ENCODE measurements around the gene ROR1.

ROR1 gene

DNA sequence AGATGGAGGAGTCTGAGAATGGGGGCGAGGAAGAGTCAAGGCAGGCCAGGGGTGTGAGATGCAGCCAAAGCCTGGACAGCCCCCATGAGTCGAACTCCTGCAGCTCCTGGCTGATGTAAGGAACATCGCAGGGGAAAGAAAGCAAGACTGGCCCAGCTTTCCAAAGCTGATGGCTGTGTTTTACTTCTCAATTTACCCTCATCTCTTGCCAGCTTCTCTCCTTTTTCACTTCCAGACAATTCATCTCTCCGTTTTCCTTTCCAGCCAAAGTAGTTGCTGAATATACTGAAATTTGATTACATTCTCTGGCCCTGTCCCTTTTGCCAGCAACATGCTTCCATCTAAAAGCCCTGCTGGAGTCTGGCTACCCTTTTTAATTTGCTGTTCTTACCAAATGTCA, 389.6 kb downstream of the ROR1 start:
- no peak for FAIRE-seq

GRCh38 chr1:64163970-64164369, 390.2 kb downstream of the ROR1 start:
- no peak for FAIRE-seq

- FAIRE-seq = no peak
Measured at GRCh38 chr1:64166629-64167028, 392.8 kb downstream of the ROR1 start.

DNA sequence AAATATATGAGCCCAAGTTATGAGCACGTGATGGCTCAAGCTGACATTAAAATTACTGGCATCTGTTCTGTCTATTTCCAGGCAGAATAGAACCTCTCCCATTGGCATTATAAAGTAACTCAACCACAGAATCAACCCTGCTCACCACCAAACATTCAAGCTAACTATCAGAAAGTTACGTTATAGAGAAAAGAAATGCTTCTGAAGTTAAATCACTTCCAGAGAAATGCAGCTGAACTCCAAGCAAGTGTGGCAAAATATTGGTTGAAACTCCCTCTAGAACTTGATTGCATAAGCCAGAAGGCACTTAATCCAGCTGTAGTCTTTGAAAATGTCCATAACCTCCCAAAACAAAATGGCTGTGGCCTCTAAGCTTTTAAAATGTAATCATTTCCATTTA, 393.4 kb downstream of the ROR1 start:
- FAIRE-seq = no peak

GRCh38 chr1:64171246-64171645, 397.4 kb downstream of the ROR1 start:
- FAIRE-seq = no peak

DNA sequence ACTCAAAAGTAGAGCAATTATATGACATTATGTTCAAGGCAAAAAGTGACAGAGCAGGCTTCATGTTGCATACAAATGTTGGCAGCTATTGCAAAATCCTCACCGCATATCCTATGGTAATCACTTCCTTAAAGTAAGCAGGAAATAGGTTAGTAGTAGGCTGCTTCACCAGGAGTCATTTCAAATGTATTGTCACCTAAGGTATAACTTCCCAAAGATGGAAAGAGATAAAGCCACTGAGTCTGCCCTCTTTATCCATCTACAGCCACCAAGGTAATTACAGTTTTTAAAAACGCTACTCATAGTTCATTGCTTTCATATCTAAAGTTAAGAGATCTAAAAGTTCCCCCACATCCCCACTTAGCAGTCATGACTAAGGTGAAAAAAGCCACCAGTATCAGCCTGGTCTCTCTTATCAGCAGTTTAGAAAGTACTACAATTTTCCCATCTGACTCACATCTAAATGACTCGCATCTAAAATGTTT, 398.0 kb downstream of the ROR1 start:
- no peak for FAIRE-seq

DNA sequence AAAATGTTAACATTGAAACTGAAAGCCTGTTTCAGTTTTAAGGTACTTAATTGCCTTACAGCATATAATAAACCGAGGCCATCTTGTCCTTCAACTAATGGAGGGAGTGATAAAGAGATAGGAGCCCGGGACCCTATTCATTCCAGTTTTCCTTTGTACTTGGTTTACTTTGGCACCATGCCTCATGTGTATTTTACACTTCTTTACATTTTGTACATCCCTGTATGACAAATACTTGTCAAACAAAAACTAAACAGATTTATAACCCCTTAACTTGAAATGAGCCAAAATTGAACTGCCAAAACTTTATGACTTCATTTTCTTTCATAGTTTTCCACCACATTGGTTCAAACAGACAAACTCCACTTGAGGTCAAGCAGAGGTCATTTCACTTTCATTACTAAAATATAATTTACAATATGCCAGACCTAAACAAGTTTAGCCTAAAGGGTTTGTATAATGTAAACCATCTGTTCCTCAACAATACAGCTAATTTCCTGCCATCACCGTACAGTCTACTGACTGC, 398.7 kb downstream of the ROR1 start:
- FAIRE-seq = no peak

DNA sequence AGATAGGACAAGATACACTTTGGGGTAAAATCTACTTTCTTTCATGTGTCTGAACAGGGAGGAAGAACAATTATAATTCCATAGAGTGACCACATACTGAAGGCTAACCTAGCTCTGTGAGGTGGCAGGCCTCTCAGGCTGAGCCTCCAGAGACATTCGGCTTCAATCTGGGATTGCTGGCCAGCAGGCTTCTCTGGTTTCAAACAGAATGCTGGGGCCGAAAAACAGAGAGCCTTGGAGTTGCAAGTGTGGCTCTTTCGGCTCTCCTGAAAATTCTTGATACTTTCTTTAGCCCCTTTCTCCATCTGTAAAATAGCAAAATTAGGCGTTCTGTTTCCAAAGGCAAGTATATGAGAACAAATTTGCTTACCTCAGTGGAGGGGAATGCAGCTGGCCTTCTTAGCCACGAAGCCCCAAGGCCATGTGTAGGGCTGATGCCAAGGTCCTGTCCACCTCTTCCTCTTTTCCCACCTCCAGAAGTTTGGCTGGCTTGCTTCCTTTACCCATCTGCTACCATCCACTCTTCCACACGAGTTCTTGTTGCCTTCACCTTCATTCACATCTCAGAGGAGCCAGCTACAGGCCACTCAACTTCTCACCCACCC, 399.6 kb downstream of the ROR1 start:
- FAIRE-seq = no peak

- no peak for FAIRE-seq
Measured at GRCh38 chr1:64175639-64176038, 401.8 kb downstream of the ROR1 start.

DNA sequence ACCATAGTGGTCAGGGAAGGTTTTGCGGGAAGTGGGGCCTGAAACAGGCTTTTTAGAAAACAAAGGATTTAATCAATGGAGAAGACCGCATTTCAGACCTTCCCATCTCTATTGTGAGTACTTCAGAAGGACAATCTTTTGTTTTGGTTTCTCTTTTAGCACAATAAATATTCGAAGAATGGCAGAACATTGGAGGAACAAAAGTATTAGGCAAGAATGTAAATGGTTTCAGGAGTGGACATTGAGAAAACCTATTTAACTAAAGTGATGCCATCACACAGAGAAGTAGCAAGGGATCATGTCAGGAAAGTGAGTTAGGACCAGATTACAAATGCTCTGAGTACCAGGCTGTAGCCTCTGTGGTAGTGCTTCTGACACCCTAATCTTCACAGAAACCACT, 402.8 kb downstream of the ROR1 start:
- no peak for FAIRE-seq

DNA sequence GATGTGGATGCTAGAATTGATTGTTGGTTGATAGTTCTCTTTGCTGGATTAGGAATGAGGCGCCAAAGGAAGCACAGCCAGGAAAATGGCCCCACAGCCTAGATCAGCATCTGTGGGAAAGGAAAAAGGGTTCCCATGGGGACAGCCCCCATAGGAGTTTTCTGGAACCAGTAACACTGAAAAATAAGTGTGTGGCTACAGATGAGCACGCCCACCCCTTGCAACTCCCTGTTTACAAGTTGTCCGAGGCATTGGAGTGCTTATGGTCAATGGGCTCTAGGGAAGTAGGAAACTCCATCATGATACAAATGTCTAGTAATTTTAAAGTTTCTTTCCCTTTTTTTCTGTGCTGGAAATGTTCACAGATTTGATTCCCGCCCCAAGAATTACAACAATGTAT, 405.8 kb downstream of the ROR1 start:
- FAIRE-seq = no peak

DNA sequence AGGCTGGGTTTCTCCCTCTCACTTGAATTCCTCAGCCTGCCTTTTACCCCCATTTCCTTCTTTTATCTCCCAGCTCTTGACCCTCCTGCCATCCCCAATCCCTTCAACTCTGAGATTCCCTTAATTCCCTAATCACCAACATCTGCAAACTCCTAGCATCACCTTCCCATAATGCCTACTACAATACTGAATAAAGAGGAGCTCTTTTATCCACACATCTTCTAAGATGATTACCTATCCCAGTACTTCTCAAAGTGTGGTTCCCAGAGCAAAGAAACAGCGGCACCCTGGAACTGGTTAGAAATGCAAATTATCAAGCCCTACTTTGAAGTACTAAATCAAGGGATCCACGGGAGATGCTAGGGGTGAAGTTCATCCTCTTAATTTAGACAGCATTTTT, 408.4 kb downstream of the ROR1 start:
- FAIRE-seq = no peak

DNA sequence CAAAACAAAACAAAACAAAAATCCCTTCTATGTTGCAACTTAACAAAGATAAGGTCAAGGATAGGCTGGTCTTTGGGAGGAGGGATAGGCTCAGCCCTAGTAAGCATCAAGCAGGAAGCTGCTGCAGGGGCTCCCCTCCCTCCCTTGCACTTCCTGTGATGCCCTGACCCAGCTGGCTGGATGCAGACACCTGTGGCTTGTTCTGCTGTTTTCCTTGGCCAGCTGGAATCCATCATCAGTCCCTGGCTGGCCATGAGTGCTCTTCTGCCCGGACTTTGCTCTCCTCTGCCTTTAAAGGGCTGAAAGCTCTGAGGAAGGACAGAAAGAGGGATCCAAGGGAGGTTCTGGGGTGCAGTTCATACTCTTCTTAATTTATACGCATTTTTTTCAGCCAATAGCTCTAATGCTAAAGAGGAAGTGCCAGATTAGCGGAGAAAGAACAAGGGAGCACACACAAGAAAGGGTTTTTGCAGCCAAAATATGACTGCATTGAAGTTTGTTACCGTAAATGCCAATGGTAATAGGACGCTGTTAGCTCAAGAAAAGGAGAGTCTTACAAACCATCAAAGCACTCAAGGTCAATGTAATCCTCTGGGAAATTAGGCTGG, 409.7 kb downstream of the ROR1 start:
- no peak for FAIRE-seq

- no peak for FAIRE-seq
Measured at GRCh38 chr1:64184003-64184440, 410.2 kb downstream of the ROR1 start.

DNA sequence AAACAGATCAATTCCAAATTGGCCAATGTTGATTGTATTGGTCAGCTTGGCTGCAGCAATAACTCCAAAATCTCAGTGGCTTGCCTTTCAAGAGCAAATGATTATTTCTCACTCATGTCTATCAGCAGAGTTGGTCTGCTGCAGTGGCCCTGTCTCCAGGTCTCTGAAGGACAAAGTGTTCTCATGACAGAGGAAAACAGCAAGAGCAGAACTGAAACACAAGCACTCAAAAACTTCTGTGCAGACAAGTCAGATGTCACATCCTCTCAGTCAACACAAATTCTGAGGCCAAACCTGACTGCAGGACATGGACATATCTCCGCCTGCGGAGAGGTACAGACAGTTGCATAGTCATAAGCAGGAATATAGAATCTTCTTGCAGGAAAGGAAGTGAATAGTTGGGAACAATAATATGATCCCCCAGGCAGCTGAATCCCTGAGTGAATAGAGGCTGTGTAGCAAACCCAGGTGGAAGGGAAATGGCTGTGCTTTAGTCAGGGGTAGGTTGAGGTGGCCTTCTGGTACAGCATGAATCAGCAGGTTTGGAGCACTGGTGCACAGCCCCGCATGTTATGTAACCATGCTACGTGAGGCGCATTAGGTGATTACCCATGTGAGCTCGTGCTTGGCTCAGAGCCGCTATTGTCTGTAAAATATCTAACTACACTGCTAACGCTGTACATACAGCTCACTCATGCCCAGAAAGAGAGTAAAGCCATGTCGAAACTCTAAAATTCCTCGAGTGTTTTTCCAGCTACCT, 412.5 kb downstream of the ROR1 start:
- FAIRE-seq = no peak

DNA sequence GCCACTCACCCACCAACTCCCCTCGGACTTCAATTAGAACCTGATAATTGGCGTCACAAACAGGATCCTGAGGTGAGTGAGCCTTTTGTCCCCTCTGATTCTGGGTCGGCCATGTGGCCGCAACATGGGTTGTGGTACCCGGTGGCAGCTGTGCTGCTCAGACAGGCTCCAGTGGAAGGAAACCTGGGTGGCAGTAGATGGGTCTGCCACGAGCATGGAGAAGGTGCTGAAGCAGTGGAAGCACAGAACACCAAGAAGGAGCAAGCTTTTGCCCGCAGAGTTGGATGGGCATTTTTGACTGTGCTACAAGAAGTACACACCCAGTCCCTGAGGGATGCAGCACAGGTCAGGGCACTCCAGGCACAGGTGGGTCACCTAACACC, 413.1 kb downstream of the ROR1 start:
- FAIRE-seq = no peak

DNA sequence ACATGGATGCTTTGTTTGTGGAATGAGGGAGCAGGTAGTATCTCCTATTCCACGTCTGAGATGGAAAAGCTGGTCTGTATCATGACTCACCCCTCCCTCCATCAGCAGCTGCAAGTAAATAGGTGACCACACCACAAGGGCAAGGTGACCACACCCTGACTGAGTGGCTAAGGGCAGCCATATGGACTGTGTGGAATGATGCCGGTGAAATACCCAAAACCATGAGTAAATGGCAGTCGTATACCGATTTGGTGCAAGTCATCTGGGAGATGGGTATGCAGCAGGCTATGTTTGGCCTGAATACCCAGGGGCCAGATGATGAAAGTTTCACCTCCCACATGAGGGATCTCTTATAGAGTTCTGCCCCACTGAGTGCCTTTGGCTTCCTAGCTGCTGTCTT, 413.8 kb downstream of the ROR1 start:
- no peak for FAIRE-seq

DNA sequence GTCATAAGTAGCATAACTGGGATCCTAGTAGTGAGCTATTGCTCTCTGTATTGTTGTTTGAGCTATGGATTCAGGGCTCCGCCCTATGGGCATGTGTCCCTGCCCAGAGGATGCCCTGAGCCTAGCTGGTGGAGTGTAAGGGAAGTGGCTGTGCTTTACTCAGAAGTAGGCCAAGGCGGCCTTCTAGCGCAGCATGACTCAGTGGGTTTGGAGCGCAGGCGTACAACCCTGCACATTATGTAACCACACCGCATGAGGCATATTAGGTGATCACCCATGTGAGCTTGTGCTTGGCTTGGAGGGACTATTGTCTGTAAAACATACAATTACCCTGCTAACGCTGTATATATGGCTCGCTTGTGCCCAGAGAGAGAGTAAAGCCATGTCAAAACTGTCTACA, 418.5 kb downstream of the ROR1 start:
- no peak for FAIRE-seq

- no peak for FAIRE-seq
Measured at GRCh38 chr1:64194168-64195080, 420.6 kb downstream of the ROR1 start.

DNA sequence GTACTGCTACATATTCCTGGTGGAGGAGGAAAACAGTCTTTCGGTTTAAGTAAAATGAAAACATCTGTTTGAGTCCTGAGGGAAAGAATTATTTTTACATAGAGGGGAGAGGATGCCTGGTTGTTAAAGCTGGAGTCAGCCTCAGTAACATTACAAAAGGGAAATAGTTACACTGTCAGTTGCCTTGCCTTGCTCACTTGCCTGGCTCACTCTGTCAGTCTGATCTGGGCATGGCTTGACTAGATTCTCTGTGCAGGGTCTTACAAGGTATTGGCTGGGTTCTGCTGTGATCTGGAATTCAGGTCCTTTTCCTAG, 421.2 kb downstream of the ROR1 start:
- FAIRE-seq = no peak

GRCh38 chr1:64196074-64196870, 422.5 kb downstream of the ROR1 start:
- no peak for FAIRE-seq

DNA sequence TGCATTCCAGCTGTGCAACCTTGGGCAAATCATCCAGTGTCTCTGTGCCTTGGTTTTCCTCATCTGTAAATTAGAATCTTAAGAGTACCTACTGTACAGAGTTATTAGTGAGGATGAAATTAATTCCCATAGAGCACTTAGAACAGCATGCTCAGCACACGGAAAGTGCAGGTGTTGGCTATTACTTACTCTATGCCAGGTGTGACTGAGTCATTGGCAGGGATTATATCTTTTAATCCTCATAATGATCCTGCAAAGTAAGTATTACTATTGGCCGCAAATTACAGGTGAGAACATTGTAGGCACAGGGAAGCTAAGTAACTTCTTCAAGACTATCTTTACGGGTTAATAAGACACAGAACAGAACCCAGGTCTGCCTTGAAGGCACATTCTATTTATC, 423.3 kb downstream of the ROR1 start:
- no peak for FAIRE-seq

Measured in G401.6 (cell line).